BJ (cell line): ENCODE measurements around the gene REX1BD. TPM values are rescaled to one million over a fixed set of nuclear protein-coding genes. Genes with fewer than 3 reads are reported as not detected.

Experiments
- CTCF ChIA-PET: fragments of 350-600 bp; formaldehyde crosslinking; extraction: SDS; loops from one replicate; lab custom pipeline; 2021; ENCODE audit warnings: antibody characterized with exemption, inconsistent platforms; lab: Yijun Ruan, JAX
- POLR2A ChIA-PET: fragments of 300-600 bp; sonication (Branson Sonifier 250); formaldehyde crosslinking; extraction: SDS; loops from one replicate; lab custom pipeline; 2021; ENCODE audit warnings: antibody characterized with exemption; lab: Charles Lee
- DNase-seq: peaks from one replicate; pipeline ENCODE4 v3.0.0-alpha.2; 2011; ENCODE audit warnings: low read depth
- H3K27me3 ChIP-seq: 2 replicates; pipeline ENCODE4 v1.6.0; 2011; ENCODE audit warnings: low read length; ENCODE audit not compliant: control insufficient read depth, insufficient read depth
- H3K36me3 ChIP-seq: 2 replicates; pipeline ENCODE4 v1.5.1; 2011; ENCODE audit warnings: low read length; ENCODE audit not compliant: control insufficient read depth, insufficient read depth
- H3K4me3 ChIP-seq: 2 replicates; pipeline ENCODE4 v1.5.1; 2011; ENCODE audit warnings: low read depth, mild to moderate bottlenecking, control low read depth, low read length
- CTCF ChIP-seq: IDR thresholded peaks from 2 replicates; pipeline ENCODE4 v1.5.1; 2011; ENCODE audit warnings: low read depth, mild to moderate bottlenecking, control low read depth, inconsistent platforms, low read length, moderate library complexity; ENCODE audit not compliant: insufficient read depth
- polyA plus RNA-seq: library from polyadenylated mRNA; depleted of rRNA; stranded (reverse); fragments of >200 nt; gene quantifications from 2 replicates; pipeline ENCODE4 v1.2.3, GENCODE V29; 2011

REX1BD gene
- polyA plus RNA-seq, 1 experiment, result 24.3 TPM

- POLR2A ChIA-PET, result no interaction called here
- CTCF ChIA-PET, result no interaction called here
- TF ChIP-seq CTCF, result no peak
- no peak for DNase-seq
- Histone ChIP-seq H3K4me3 (no peak overlapping the region), H3K27me3 (peaks cover 14% of the 10 kb centered on the region), H3K36me3 (no peaks in the 10 kb centered on the region)
These were observed 29.0 kb downstream of the REX1BD start for GRCh38 chr19:18617562-18617961.

GRCh38 chr19:18618236-18618635, 29.6 kb downstream of the REX1BD start:
- TF ChIP-seq CTCF, result no peak
- no peak for DNase-seq
- POLR2A ChIA-PET, result no interaction called here
- peaks cover 11% of the 10 kb centered on the region for H3K27me3 ChIP-seq
- CTCF ChIA-PET, result interaction anchor here (1.7 kb wide), 1 partner anchor 58 kb away, joined by 4 read pairs; no protein-coding TSS in a partner anchor
- H3K4me3 ChIP-seq, result no peak overlapping the region
- H3K36me3 ChIP-seq, result no peaks in the 10 kb centered on the region

- ChIA-PET POLR2A (no interaction called here), CTCF (interaction anchor here (1.1 to 1.3 kb wide), 2 partner anchors 9 to 31 kb away, joined by 3 read pairs; partner anchors contain the start of gene REX1BD)
- DNase-seq, result no peak
- Histone ChIP-seq H3K4me3 (no peak overlapping the region), H3K27me3 (peaks cover 2% of the 10 kb centered on the region), H3K36me3 (no peaks in the 10 kb centered on the region)
- TF ChIP-seq CTCF, result no peak
These were observed 31.7 kb downstream of the REX1BD start for GRCh38 chr19:18620311-18620710.

- Histone ChIP-seq H3K4me3 (no peak overlapping the region), H3K27me3 (peaks cover 2% of the 10 kb centered on the region), H3K36me3 (no peaks in the 10 kb centered on the region)
- POLR2A ChIA-PET, result no interaction called here
- no peak for TF ChIP-seq CTCF
- CTCF ChIA-PET, result no interaction called here
- no peak for DNase-seq
These were observed 32.3 kb downstream of the REX1BD start for GRCh38 chr19:18620902-18621301.

GRCh38 chr19:18626906-18627305, 38.3 kb downstream of the REX1BD start:
- POLR2A ChIA-PET, result no interaction called here
- Histone ChIP-seq H3K36me3 (no peaks in the 10 kb centered on the region), H3K4me3 (no peak overlapping the region), H3K27me3 (peaks cover 7% of the 10 kb centered on the region)
- DNase-seq, result no peak
- CTCF ChIA-PET, result interaction anchor here (1.3 to 1.9 kb wide), 2 partner anchors 33 to 50 kb away, joined by 3 to 4 read pairs; no protein-coding TSS in a partner anchor
- TF ChIP-seq CTCF, result no peak
